H1 (cell line): ENCODE measurements around the gene AKR7A3. TPM values are rescaled to one million over a fixed set of nuclear protein-coding genes. Genes with fewer than 3 reads are reported as not detected.

Source experiments
- CTCF ChIA-PET: fragments of 300-600 bp; sonication (Branson Sonifier 250); formaldehyde crosslinking; loops from one replicate; lab custom pipeline; 2021; ENCODE audit not compliant: partially characterized antibody; lab: Charles Lee
- POLR2A ChIA-PET: fragments of 300-600 bp; sonication (Branson Sonifier 250); formaldehyde crosslinking; loops from one replicate; lab custom pipeline; 2021; ENCODE audit warnings: inconsistent platforms; ENCODE audit not compliant: partially characterized antibody; lab: Charles Lee
- DNase-seq, 2 experiments: peaks; one replicate each; pipeline versions ENCODE4 v3.0.0 to v3.0.0-alpha.2; 2010 to 2022; ENCODE audit warnings: low spot score in 2 of 2, low read depth in 1 of 2, mixed read lengths in 1 of 2
- FAIRE-seq: peaks from 2 replicates; lab custom pipeline; 2011; peaks lifted over from hg19 to GRCh38; lab: Jason Lieb, UNC
- H2AFZ ChIP-seq: 2 replicates; pipeline ENCODE4 v1.8.1; 2012; ENCODE audit warnings: low read length, inconsistent platforms
- H2AK5ac ChIP-seq: 2 replicates; pipeline ENCODE4 v1.6.1; 2013; ENCODE audit warnings: low read depth, low read length
- H2BK120ac ChIP-seq: replicated peaks from 2 replicates; pipeline ENCODE3; 2013; ENCODE audit warnings: low read depth, low read length, inconsistent platforms
- H2BK12ac ChIP-seq: 2 replicates; pipeline ENCODE4 v1.6.1; 2013; ENCODE audit warnings: low read depth, low read length
- H2BK15ac ChIP-seq: 2 replicates; pipeline ENCODE4 v1.6.1; 2013; ENCODE audit warnings: low read length
- H2BK20ac ChIP-seq: 2 replicates; pipeline ENCODE4 v1.6.1; 2013; ENCODE audit warnings: low read length
- H2BK5ac ChIP-seq: 2 replicates; pipeline ENCODE4 v1.6.1; 2013; ENCODE audit warnings: low read depth, low read length
- H3K14ac ChIP-seq: 2 replicates; pipeline ENCODE4 v1.6.1; 2013; ENCODE audit warnings: inconsistent platforms; ENCODE audit not compliant: insufficient read length
- H3K18ac ChIP-seq: 2 replicates; pipeline ENCODE4 v1.6.1; 2013; ENCODE audit warnings: low read length; ENCODE audit errors: extremely low read depth
- H3K23ac ChIP-seq: 2 replicates; pipeline ENCODE4 v1.6.1; 2013; ENCODE audit warnings: inconsistent platforms; ENCODE audit not compliant: insufficient read length
- H3K23me2 ChIP-seq: 2 replicates; pipeline ENCODE4 v1.6.1; 2013; ENCODE audit warnings: low read depth, low read length
- H3K27ac ChIP-seq: 2 replicates; pipeline ENCODE4 v1.6.1; 2011; ENCODE audit warnings: low read depth, low read length, inconsistent platforms
- H3K27me3 ChIP-seq, 4 experiments: replicated peaks in 1 of 4; 1 replicate in 1 of 4; 2 replicates in 3 of 4; pipeline versions ENCODE4 v1.6.1 to v1.8.1; 2011 to 2013; ENCODE audit warnings: low read length in 3 of 4, mild to moderate bottlenecking in 3 of 4, inconsistent platforms in 2 of 4, mixed read lengths in 2 of 4, moderate library complexity in 1 of 4; ENCODE audit not compliant: control insufficient read depth in 3 of 4, insufficient read depth in 3 of 4; ENCODE audit errors: extremely low read depth in 1 of 4
- H3K36me3 ChIP-seq, 4 experiments: 2 replicates each; pipeline versions ENCODE4 v1.6.1 to v1.8.1; 2011 to 2013; ENCODE audit warnings: mild to moderate bottlenecking in 4 of 4, low read length in 3 of 4, moderate library complexity in 2 of 4, control low read depth in 1 of 4, inconsistent platforms in 1 of 4; ENCODE audit not compliant: insufficient read depth in 4 of 4, control insufficient read depth in 2 of 4
- H3K4ac ChIP-seq: replicated peaks from 2 replicates; pipeline ENCODE3; 2013; ENCODE audit warnings: low read length, low read depth, mixed read lengths, inconsistent platforms; ENCODE audit not compliant: insufficient read length
- H3K4me1 ChIP-seq, 4 experiments: replicated peaks in 1 of 4; 1 replicate in 1 of 4; 2 replicates in 3 of 4; pipeline versions ENCODE4 v1.6.1 to v1.8.1; 2011 to 2013; ENCODE audit warnings: low read length in 3 of 4, inconsistent platforms in 2 of 4, mixed read lengths in 1 of 4; ENCODE audit not compliant: insufficient read depth in 4 of 4, control insufficient read depth in 3 of 4
- H3K4me2 ChIP-seq, 2 experiments: 2 replicates each; pipeline versions ENCODE4 v1.6.1 to v1.8.1; 2011 to 2013; ENCODE audit warnings: low read depth in 2 of 2, low read length in 2 of 2, control low read depth in 1 of 2, inconsistent platforms in 1 of 2, mild to moderate bottlenecking in 1 of 2; ENCODE audit not compliant: insufficient read depth in 1 of 2
- H3K4me3 ChIP-seq, 4 experiments: fragments of 200-600, 300-600 bp in 1 of 4; sonication (generic), shearing (Covaris generic), sonication (Bioruptor Twin) in 1 of 4; 2 replicates each; pipeline versions ENCODE4 v1.5.1 to v1.8.1; 2011 to 2016; ENCODE audit warnings: low read length in 4 of 4, low read depth in 3 of 4, control low read depth in 2 of 4, inconsistent platforms in 2 of 4, mild to moderate bottlenecking in 2 of 4, mixed read lengths in 1 of 4, moderate library complexity in 1 of 4; ENCODE audit not compliant: insufficient read depth in 2 of 4; ENCODE audit errors: extremely low read depth in 1 of 4
- H3K56ac ChIP-seq: replicated peaks from 2 replicates; pipeline ENCODE3; 2013; ENCODE audit warnings: low read depth, mild to moderate bottlenecking, mixed read lengths, low read length, inconsistent platforms; ENCODE audit not compliant: insufficient read length
- H3K79me1 ChIP-seq: 2 replicates; pipeline ENCODE4 v1.6.1; 2013; ENCODE audit warnings: low read depth, low read length, control low read depth
- H3K79me2 ChIP-seq, 2 experiments: 2 replicates each; pipeline versions ENCODE4 v1.6.1 to v1.8.1; 2012 to 2013; ENCODE audit warnings: low read length in 2 of 2, mild to moderate bottlenecking in 2 of 2, inconsistent platforms in 1 of 2; ENCODE audit not compliant: insufficient read depth in 2 of 2, control insufficient read depth in 1 of 2
- H3K9ac ChIP-seq, 4 experiments: replicated peaks in 1 of 4; 1 replicate in 1 of 4; 2 replicates in 3 of 4; pipeline versions ENCODE4 v1.6.1 to v1.8.1; 2011 to 2013; ENCODE audit warnings: low read depth in 3 of 4, low read length in 3 of 4, control low read depth in 2 of 4, mild to moderate bottlenecking in 2 of 4, moderate library complexity in 2 of 4, inconsistent platforms in 1 of 4; ENCODE audit errors: extremely low read depth in 1 of 4
- H3K9me3 ChIP-seq, 2 experiments: 2 replicates each; pipeline versions ENCODE4 v1.6.1 to v1.8.1; 2012 to 2013; ENCODE audit warnings: mild to moderate bottlenecking in 2 of 2, moderate library complexity in 2 of 2, control low read depth in 1 of 2, inconsistent platforms in 1 of 2, low read depth in 1 of 2, low read length in 1 of 2, mixed read lengths in 1 of 2; ENCODE audit not compliant: insufficient read depth in 2 of 2
- H4K20me1 ChIP-seq, 2 experiments: replicated peaks in 1 of 2; 2 replicates each; pipeline versions ENCODE3 to v1.8.1; 2011 to 2013; ENCODE audit warnings: inconsistent platforms in 2 of 2, low read length in 2 of 2, mild to moderate bottlenecking in 1 of 2; ENCODE audit not compliant: insufficient read depth in 2 of 2, control insufficient read depth in 1 of 2
- H4K5ac ChIP-seq: 2 replicates; pipeline ENCODE4 v1.6.1; 2013; ENCODE audit warnings: low read length, low read depth, mixed read lengths, inconsistent platforms; ENCODE audit not compliant: insufficient read length
- H4K8ac ChIP-seq: 2 replicates; pipeline ENCODE4 v1.8.0; 2013; ENCODE audit warnings: mild to moderate bottlenecking, moderate library complexity, low read length, inconsistent platforms; ENCODE audit not compliant: insufficient read depth; ENCODE audit errors: extremely low read depth
- H4K91ac ChIP-seq: replicated peaks from 2 replicates; pipeline ENCODE3; 2013; ENCODE audit warnings: low read length, mixed read lengths, inconsistent platforms; ENCODE audit not compliant: insufficient read length
- BRCA1 ChIP-seq: IDR thresholded peaks from 2 replicates; pipeline ENCODE4 v1.6.1; 2012; ENCODE audit warnings: low read depth, low read length, improper control_type of control experiment
- CHD2 ChIP-seq: IDR thresholded peaks from 2 replicates; pipeline ENCODE4 v1.6.1; 2012; ENCODE audit warnings: low read length, improper control_type of control experiment
- WGBS, 2 experiments: shearing (Covaris generic) in 1 of 2; methylation state at CpG; one replicate each; pipeline versions ENCODE4 v1.1.6 to v1.1.7; 2013 to 2015; ENCODE audit warnings: low lambda C conversion rate in 2 of 2, mixed read lengths in 2 of 2, inconsistent platforms in 1 of 2, low coverage in 1 of 2, missing lambda C conversion rate in 1 of 2; ENCODE audit not compliant: insufficient replicate concordance in 2 of 2, insufficient coverage in 1 of 2, insufficient read length in 1 of 2; ENCODE audit errors: extremely low coverage in 1 of 2, missing lambda C conversion rate in 1 of 2; 5-methylcytosine and 5-hydroxymethylcytosine counted together
- polyA plus RNA-seq, 7 experiments: library from polyadenylated mRNA; depleted of rRNA in 3 of 7; stranded (reverse) in 5 of 7; unstranded in 2 of 7; fragments of >200 nt in 5 of 7; fragments of 200-250 nt in 2 of 7; gene quantifications; 1 replicate in 5 of 7; 2 replicates in 1 of 7; 4 replicates in 1 of 7; pipeline versions ENCODE4 v1.2.1 to v1.2.3, GENCODE V29; 2011 to 2013; ENCODE audit warnings: missing spikeins in 2 of 7, mixed read lengths in 2 of 7
- total RNA-seq: library from RNA; stranded (reverse); fragmentation: NEBNext Ultra II Directional; extraction: Animal tissue kit (Norgen Biotek cat#: 25700); gene quantifications from 2 replicates; pipeline ENCODE4 v1.2.1, GENCODE V29; 2021
- TF ChIP-seq, protein P1 (sequence below): IDR thresholded peaks from 2 replicates; pipeline ENCODE4 v1.6.1; 2012; ENCODE audit warnings: inconsistent platforms

AKR7A3 gene
- total and polyA plus RNA-seq, 2 of the 8 experiments (the other 6 are each of a cell fraction or from before 2014, with no cell fraction given), result 0.62 to 0.65 TPM

DNA sequence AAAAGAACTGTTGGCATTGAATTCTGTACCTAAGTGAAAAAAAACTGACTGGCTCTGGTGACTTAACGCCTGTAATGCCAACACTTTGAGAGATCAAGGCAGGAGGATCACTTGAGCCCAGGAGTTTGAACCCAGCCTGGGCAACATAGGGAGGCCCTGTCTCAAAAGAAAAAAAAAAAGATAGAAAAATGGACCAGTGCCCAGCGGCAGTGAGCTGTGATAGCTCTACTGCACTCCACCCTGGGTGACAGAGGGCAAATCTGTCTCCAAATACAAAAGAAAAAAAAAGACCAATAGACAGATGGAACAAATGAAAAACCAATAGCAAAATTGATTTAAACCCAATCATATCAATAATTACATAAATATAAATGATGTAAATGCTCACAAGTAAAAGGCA, 674 bp upstream of the AKR7A3 start:
- no peak overlapping the region for H4K8ac ChIP-seq
- H2AK5ac ChIP-seq, result no peak overlapping the region
- DNase-seq (no peak), FAIRE-seq (no peak)
- no peak overlapping the region for H3K27ac ChIP-seq
- H2BK20ac ChIP-seq, result no peak overlapping the region
- WGBS, 2 experiments, result 66% methylated on average over 2 of the region's 2 CpGs; no CpG with 5 or more reads in 1 of the 2 experiments
- no peaks in the 10 kb centered on the region for H3K79me2 ChIP-seq
- H3K36me3 ChIP-seq, result no peaks in the 10 kb centered on the region
- peaks cover 4% of the 10 kb centered on the region for H3K23me2 ChIP-seq
- H3K79me1 ChIP-seq, result no peaks in the 10 kb centered on the region
- no peak overlapping the region for H2BK120ac ChIP-seq
- H3K9ac ChIP-seq, result no peak overlapping the region
- H3K4ac ChIP-seq, result no peak overlapping the region
- peak overlapping the region; percentile 31 to 64 (median 51); a peak in 6 of 8 replicates for H3K4me3 ChIP-seq
- peak overlapping the region; percentile 64 to 97 for H3K4me2 ChIP-seq
- no peak overlapping the region for H2BK15ac ChIP-seq
- ChIA-PET POLR2A (interaction anchor here (1.0 to 1.8 kb wide), 5 partner anchors 21 to 77 kb away, joined by 3 to 7 read pairs (median 4); partner anchors contain the start of genes EMC1 and MRTO4), CTCF (no interaction called here)
- no peak overlapping the region for H4K5ac ChIP-seq
- no peak overlapping the region for H3K14ac ChIP-seq
- H2BK5ac ChIP-seq, result no peak overlapping the region
- 0 out of 2 replicates have a peak overlapping the region, but pooled peaks have one; percentile 85 for H2AFZ ChIP-seq
- H2BK12ac ChIP-seq, result no peak overlapping the region
- TF ChIP-seq, protein P1, sequence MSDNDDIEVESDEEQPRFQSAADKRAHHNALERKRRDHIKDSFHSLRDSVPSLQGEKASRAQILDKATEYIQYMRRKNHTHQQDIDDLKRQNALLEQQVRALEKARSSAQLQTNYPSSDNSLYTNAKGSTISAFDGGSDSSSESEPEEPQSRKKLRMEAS, result no peak
- TF ChIP-seq BRCA1 (no peak), CHD2 (no peak)
- H3K4me1 ChIP-seq, result no peaks in the 10 kb centered on the region
- peaks cover 0 to 3% of the 10 kb centered on the region in 2 experiments for H4K20me1 ChIP-seq
- no peak overlapping the region for H3K18ac ChIP-seq
- H3K23ac ChIP-seq, result no peak overlapping the region
- H3K27me3 ChIP-seq, result peaks cover 8 to 26% (median 20%) of the 10 kb centered on the region in 4 experiments
- H3K9me3 ChIP-seq, result peaks cover under 1 to 5% of the 10 kb centered on the region in 2 experiments; a peak in 3 of 4 replicates
- no peak overlapping the region for H3K56ac ChIP-seq
- H4K91ac ChIP-seq, result no peak overlapping the region
